ENCODE results near the gene SPTBN5. TPM values are rescaled to one million over a fixed set of nuclear protein-coding genes. Genes with fewer than 3 reads are reported as not detected.

The SPTBN5 gene
- total RNA-seq, 1 experiment from 2014 or later = 2.1 TPM

GRCh38 chr15:41843571-41843970 is 50.3 kb downstream of the SPTBN5 start:
- no TSS peak for BruUV-seq (replicated peaks)
- H3K9me3 ChIP-seq (ENCODE audit: control insufficient read depth, insufficient read depth, low read depth, low read length) = no peaks in the 10 kb centered on the region
- ChIA-PET CTCF (interaction anchor here (0.7 kb wide), 1 partner anchor 431 kb away, joined by 3 read pairs; no protein-coding TSS in a partner anchor), POLR2A (interaction anchor here (0.6 kb wide), 1 partner anchor 56 kb away, joined by 4 read pairs; no protein-coding TSS in a partner anchor)
- intact Hi-C loops (cut with micrococcal nuclease; ENCODE audit: unreplicated experiment) (no loop called here), in situ Hi-C loops (cut with HindIII; ENCODE audit: low pct_unique_long_range_greater_than_20kb, low sequenced_read_pairs) (no loop called here)
- ATAC-seq (no peak), DNase-seq (ENCODE audit: low read depth, low spot score) (no peak)
- H3K4me3 ChIP-seq (ENCODE audit: low read depth in 2 of 2, low read length in 2 of 2) = no peak overlapping the region
- H3K4me1 ChIP-seq (ENCODE audit: control insufficient read depth, insufficient read depth, low read length) = no peaks in the 10 kb centered on the region
- no peak for TF ChIP-seq TCF7L2 (IDR thresholded peaks at IDR 0.05; ENCODE audit: low read depth, low read length)
- no peak for TF ChIP-seq POLR2AphosphoS5 (IDR thresholded peaks at IDR 0.05; ENCODE audit: low read depth, low read length)
- TF ChIP-seq REST (IDR thresholded peaks at IDR 0.05; ENCODE audit: insufficient read depth in 1 of 2, low read depth in 2 of 2, low read length in 1 of 2) = no peak
- TF ChIP-seq SIN3A (IDR thresholded peaks at IDR 0.05; ENCODE audit: borderline replicate concordance, insufficient read depth, low read depth, low read length) = no peak
- TF ChIP-seq CTCF (IDR thresholded peaks at IDR 0.05) = no peak
- no peaks in the 10 kb centered on the region for H3K27me3 ChIP-seq (ENCODE audit: control insufficient read depth, insufficient read depth, low read length)
- H3K36me3 ChIP-seq (ENCODE audit: control insufficient read depth, insufficient read depth, low read length) = no peaks in the 10 kb centered on the region
- H3K27ac ChIP-seq (ENCODE audit: low read length) = no peak overlapping the region

- in situ Hi-C loops (cut with HindIII; ENCODE audit: low pct_unique_long_range_greater_than_20kb, low sequenced_read_pairs) (no loop called here), intact Hi-C loops (cut with micrococcal nuclease; ENCODE audit: unreplicated experiment) (no loop called here)
- no peak overlapping the region for H3K4me3 ChIP-seq (ENCODE audit: low read depth in 2 of 2, low read length in 2 of 2)
- no peaks in the 10 kb centered on the region for H3K9me3 ChIP-seq (ENCODE audit: control insufficient read depth, insufficient read depth, low read depth, low read length)
- no peaks in the 10 kb centered on the region for H3K4me1 ChIP-seq (ENCODE audit: control insufficient read depth, insufficient read depth, low read length)
- CTCF ChIA-PET = no interaction called here
- H3K27ac ChIP-seq (ENCODE audit: low read length) = no peak overlapping the region
- H3K36me3 ChIP-seq (ENCODE audit: control insufficient read depth, insufficient read depth, low read length) = no peaks in the 10 kb centered on the region
- POLR2A ChIA-PET = no interaction called here
- H3K27me3 ChIP-seq (ENCODE audit: control insufficient read depth, insufficient read depth, low read length) = no peaks in the 10 kb centered on the region
- BruUV-seq (replicated peaks) = no TSS peak
- TF ChIP-seq REST (IDR thresholded peaks at IDR 0.05; ENCODE audit: insufficient read depth in 1 of 2, low read depth in 2 of 2, low read length in 1 of 2) = no peak
- no peak for TF ChIP-seq TCF7L2 (IDR thresholded peaks at IDR 0.05; ENCODE audit: low read depth, low read length)
- TF ChIP-seq SIN3A (IDR thresholded peaks at IDR 0.05; ENCODE audit: borderline replicate concordance, insufficient read depth, low read depth, low read length) = no peak
- no peak for TF ChIP-seq CTCF (IDR thresholded peaks at IDR 0.05)
- no peak for TF ChIP-seq POLR2AphosphoS5 (IDR thresholded peaks at IDR 0.05; ENCODE audit: low read depth, low read length)
- ATAC-seq (no peak), DNase-seq (ENCODE audit: low read depth, low spot score) (no peak)
These were observed 51.6 kb downstream of the SPTBN5 start for GRCh38 chr15:41842229-41842628.
